ENCODE data around the gene PDHX. TPM values are rescaled to one million over a fixed set of nuclear protein-coding genes. Genes with fewer than 3 reads are reported as not detected.

Gene PDHX
- total and polyA plus RNA-seq, 5 donors, result 59.5 to 89.2 (median 70.1) TPM

- H3K9me3 ChIP-seq (ENCODE audit: control insufficient read depth, low read length), result no peaks in the 10 kb centered on the region
- H3K4me3 ChIP-seq (ENCODE audit: low read length), result no peak overlapping the region
- intact Hi-C loops (cut with DNase I), result loop anchor here in 3 of 4 donors (5.0 to 10.0 kb wide), 4 partner anchors 308 to 558 kb away; no protein-coding TSS in a partner anchor
- H3K27ac ChIP-seq (ENCODE audit: low read length), result no peak overlapping the region
- 86% methylated on average over 7 of the region's 7 CpGs for WGBS
- H3K4me1 ChIP-seq (ENCODE audit: control insufficient read depth, insufficient read depth, low read length), result peaks cover 5% of the 10 kb centered on the region
- ATAC-seq, result no peak
- DNase-seq, result no peak
- no peaks in the 10 kb centered on the region for H3K27me3 ChIP-seq (ENCODE audit: control insufficient read depth, insufficient read depth)
These were observed 12.7 kb downstream of the PDHX start for GRCh38 chr11:34928960-34929680.

GRCh38 chr11:34929794-34930763 lies 13.7 kb downstream of the PDHX start:
- H3K4me3 ChIP-seq (ENCODE audit: low read length), result no peak overlapping the region
- 89% methylated on average over 11 of the region's 11 CpGs for WGBS
- no peaks in the 10 kb centered on the region for H3K9me3 ChIP-seq (ENCODE audit: control insufficient read depth, low read length)
- ATAC-seq, result no peak
- no peaks in the 10 kb centered on the region for H3K27me3 ChIP-seq (ENCODE audit: control insufficient read depth, insufficient read depth)
- H3K27ac ChIP-seq (ENCODE audit: low read length), result no peak overlapping the region
- intact Hi-C loops (cut with DNase I), result loop anchor here (5.0 to 10.0 kb wide), 5 partner anchors 307 to 557 kb away; no protein-coding TSS in a partner anchor
- H3K4me1 ChIP-seq (ENCODE audit: control insufficient read depth, insufficient read depth, low read length), result peaks cover 5% of the 10 kb centered on the region
- DNase-seq, result no peak

- Histone ChIP-seq H3K27me3 (ENCODE audit: control insufficient read depth, insufficient read depth) (no peaks in the 10 kb centered on the region), H3K9me3 (ENCODE audit: control insufficient read depth, low read length) (no peaks in the 10 kb centered on the region), H3K4me3 (ENCODE audit: low read length) (no peak overlapping the region), H3K4me1 (ENCODE audit: control insufficient read depth, insufficient read depth, low read length) (no peaks in the 10 kb centered on the region), H3K27ac (ENCODE audit: low read length) (no peak overlapping the region)
- no peak for ATAC-seq
- 90% methylated on average over 6 of the region's 6 CpGs for WGBS
- DNase-seq, result no peak
- intact Hi-C loops (cut with DNase I), result loop anchor here in 1 of 4 donors (10.0 kb wide), 1 partner anchor 458 kb away; no protein-coding TSS in a partner anchor
These were observed 20.7 kb downstream of the PDHX start for GRCh38 chr11:34936945-34937629.

GRCh38 chr11:34938611-34939010 lies 22.2 kb downstream of the PDHX start:
- no peak for ATAC-seq
- Histone ChIP-seq H3K27ac (ENCODE audit: low read length) (no peak overlapping the region), H3K4me3 (ENCODE audit: low read length) (no peak overlapping the region), H3K4me1 (ENCODE audit: control insufficient read depth, insufficient read depth, low read length) (no peaks in the 10 kb centered on the region), H3K27me3 (ENCODE audit: control insufficient read depth, insufficient read depth) (no peaks in the 10 kb centered on the region), H3K9me3 (ENCODE audit: control insufficient read depth, low read length) (no peaks in the 10 kb centered on the region)
- WGBS, result 40% methylated on average over 1 of the region's 1 CpG
- intact Hi-C loops (cut with DNase I), result loop anchor here in 1 of 4 donors (10.0 kb wide), 1 partner anchor 456 kb away; no protein-coding TSS in a partner anchor
- DNase-seq, result no peak

- Histone ChIP-seq H3K4me3 (ENCODE audit: low read length) (no peak overlapping the region), H3K27ac (ENCODE audit: low read length) (no peak overlapping the region), H3K27me3 (ENCODE audit: control insufficient read depth, insufficient read depth) (no peaks in the 10 kb centered on the region), H3K4me1 (ENCODE audit: control insufficient read depth, insufficient read depth, low read length) (no peaks in the 10 kb centered on the region), H3K9me3 (ENCODE audit: control insufficient read depth, low read length) (no peaks in the 10 kb centered on the region)
- intact Hi-C loops (cut with DNase I), result no loop called here
- DNase-seq (no peak), ATAC-seq (no peak)
- WGBS, result 64% methylated on average over 4 of the region's 4 CpGs
These were observed 23.7 kb downstream of the PDHX start for GRCh38 chr11:34940026-34940677.

GRCh38 chr11:34941688-34942087 lies 25.3 kb downstream of the PDHX start:
- 93% methylated on average over 13 of the region's 13 CpGs for WGBS
- no peak overlapping the region for H3K27ac ChIP-seq (ENCODE audit: low read length)
- peak in 1 of 2 donors; percentile 26 for ATAC-seq
- no peaks in the 10 kb centered on the region for H3K4me1 ChIP-seq (ENCODE audit: control insufficient read depth, insufficient read depth, low read length)
- intact Hi-C loops (cut with DNase I), result no loop called here
- H3K9me3 ChIP-seq (ENCODE audit: control insufficient read depth, low read length), result no peaks in the 10 kb centered on the region
- no peak overlapping the region for H3K4me3 ChIP-seq (ENCODE audit: low read length)
- no peaks in the 10 kb centered on the region for H3K27me3 ChIP-seq (ENCODE audit: control insufficient read depth, insufficient read depth)
- DNase-seq, result peak in 1 of 3 donors; percentile 29

GRCh38 chr11:34944692-34945091 lies 28.3 kb downstream of the PDHX start:
- 100% methylated on average over 1 of the region's 1 CpG for WGBS
- Histone ChIP-seq H3K27me3 (ENCODE audit: control insufficient read depth, insufficient read depth) (no peaks in the 10 kb centered on the region), H3K27ac (ENCODE audit: low read length) (no peak overlapping the region), H3K4me1 (ENCODE audit: control insufficient read depth, insufficient read depth, low read length) (peaks cover 2% of the 10 kb centered on the region), H3K4me3 (ENCODE audit: low read length) (no peak overlapping the region), H3K9me3 (ENCODE audit: control insufficient read depth, low read length) (no peaks in the 10 kb centered on the region)
- intact Hi-C loops (cut with DNase I), result no loop called here
- ATAC-seq (no peak), DNase-seq (no peak)

- no peaks in the 10 kb centered on the region for H3K27me3 ChIP-seq (ENCODE audit: control insufficient read depth, insufficient read depth)
- no peak overlapping the region for H3K27ac ChIP-seq (ENCODE audit: low read length)
- no peak overlapping the region for H3K4me3 ChIP-seq (ENCODE audit: low read length)
- intact Hi-C loops (cut with DNase I), result no loop called here
- DNase-seq (no peak), ATAC-seq (peak in 1 of 2 donors; percentile 47)
- H3K9me3 ChIP-seq (ENCODE audit: control insufficient read depth, low read length), result no peaks in the 10 kb centered on the region
- H3K4me1 ChIP-seq (ENCODE audit: control insufficient read depth, insufficient read depth, low read length), result peaks cover 2% of the 10 kb centered on the region
These were observed 32.3 kb downstream of the PDHX start for GRCh38 chr11:34948696-34949095.

- 97% methylated on average over 1 of the region's 1 CpG for WGBS
- no peaks in the 10 kb centered on the region for H3K4me1 ChIP-seq (ENCODE audit: control insufficient read depth, insufficient read depth, low read length)
- H3K9me3 ChIP-seq (ENCODE audit: control insufficient read depth, low read length), result no peaks in the 10 kb centered on the region
- intact Hi-C loops (cut with DNase I), result no loop called here
- no peak overlapping the region for H3K27ac ChIP-seq (ENCODE audit: low read length)
- no peak for ATAC-seq
- no peaks in the 10 kb centered on the region for H3K27me3 ChIP-seq (ENCODE audit: control insufficient read depth, insufficient read depth)
- DNase-seq, result no peak
- H3K4me3 ChIP-seq (ENCODE audit: low read length), result no peak overlapping the region
These were observed 37.5 kb downstream of the PDHX start for GRCh38 chr11:34953955-34954354.

- H3K9me3 ChIP-seq (ENCODE audit: control insufficient read depth, low read length), result no peaks in the 10 kb centered on the region
- H3K4me1 ChIP-seq (ENCODE audit: control insufficient read depth, insufficient read depth, low read length), result no peaks in the 10 kb centered on the region
- ATAC-seq, result no peak
- H3K4me3 ChIP-seq (ENCODE audit: low read length), result no peak overlapping the region
- WGBS, result 87% methylated on average over 5 of the region's 5 CpGs
- intact Hi-C loops (cut with DNase I), result no loop called here
- no peak for DNase-seq
- no peaks in the 10 kb centered on the region for H3K27me3 ChIP-seq (ENCODE audit: control insufficient read depth, insufficient read depth)
- no peak overlapping the region for H3K27ac ChIP-seq (ENCODE audit: low read length)
These were observed 40.8 kb downstream of the PDHX start for GRCh38 chr11:34957206-34957605.
